KOPT-K1 (cell line): ENCODE results near the gene PFN1.
"Not testable (repeated sequence)": the region's sequence is repeated elsewhere in the genome, so short reads cannot be mapped to it uniquely, and the experiment has no call there.

Experiments used
- H3K27ac ChIP-seq: fragments of 200-600 bp; sonication (generic); 2 replicates; pipeline ENCODE4 v1.5.1; 2016; ENCODE audit warnings: antibody characterized with exemption, mild to moderate bottlenecking, low read depth, low read length; ENCODE audit not compliant: poor library complexity, severe bottlenecking
- H3K36me3 ChIP-seq: fragments of 200-600 bp; sonication (generic); 2 replicates; pipeline ENCODE4 v1.5.1; 2017; ENCODE audit warnings: antibody characterized with exemption, mild to moderate bottlenecking, low read length, moderate library complexity; ENCODE audit not compliant: insufficient read depth
- H3K9me3 ChIP-seq: fragments of 200-600 bp; sonication (generic); 2 replicates; pipeline ENCODE4 v1.5.1; 2017; ENCODE audit warnings: antibody characterized with exemption, low read length, mild to moderate bottlenecking; ENCODE audit not compliant: insufficient read depth, poor library complexity, severe bottlenecking

PFN1 gene

DNA sequence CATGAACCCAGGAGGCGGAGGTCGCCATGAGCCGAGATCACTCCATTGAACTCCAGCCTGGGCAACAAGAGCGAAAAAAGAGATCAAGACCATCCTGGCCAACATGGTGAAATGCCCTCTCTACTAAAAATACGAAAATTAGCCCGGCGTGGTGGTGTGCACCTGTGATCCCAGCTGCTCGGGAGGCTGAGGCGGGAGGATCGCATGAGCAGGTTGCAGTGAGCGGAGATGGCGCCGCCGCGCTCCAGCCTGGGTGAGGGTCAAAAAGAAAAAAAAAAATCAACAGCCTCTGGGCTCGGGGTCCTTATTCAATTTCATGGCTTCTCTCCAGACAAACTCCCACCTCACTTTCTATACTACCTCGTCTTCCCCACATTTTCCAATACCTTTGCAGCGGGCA is 19.4 kb downstream of the PFN1 start:
- Histone ChIP-seq H3K36me3 (peaks cover 38% of the 10 kb centered on the region), H3K9me3 (no peaks in the 10 kb centered on the region), H3K27ac (no peak overlapping the region)

DNA sequence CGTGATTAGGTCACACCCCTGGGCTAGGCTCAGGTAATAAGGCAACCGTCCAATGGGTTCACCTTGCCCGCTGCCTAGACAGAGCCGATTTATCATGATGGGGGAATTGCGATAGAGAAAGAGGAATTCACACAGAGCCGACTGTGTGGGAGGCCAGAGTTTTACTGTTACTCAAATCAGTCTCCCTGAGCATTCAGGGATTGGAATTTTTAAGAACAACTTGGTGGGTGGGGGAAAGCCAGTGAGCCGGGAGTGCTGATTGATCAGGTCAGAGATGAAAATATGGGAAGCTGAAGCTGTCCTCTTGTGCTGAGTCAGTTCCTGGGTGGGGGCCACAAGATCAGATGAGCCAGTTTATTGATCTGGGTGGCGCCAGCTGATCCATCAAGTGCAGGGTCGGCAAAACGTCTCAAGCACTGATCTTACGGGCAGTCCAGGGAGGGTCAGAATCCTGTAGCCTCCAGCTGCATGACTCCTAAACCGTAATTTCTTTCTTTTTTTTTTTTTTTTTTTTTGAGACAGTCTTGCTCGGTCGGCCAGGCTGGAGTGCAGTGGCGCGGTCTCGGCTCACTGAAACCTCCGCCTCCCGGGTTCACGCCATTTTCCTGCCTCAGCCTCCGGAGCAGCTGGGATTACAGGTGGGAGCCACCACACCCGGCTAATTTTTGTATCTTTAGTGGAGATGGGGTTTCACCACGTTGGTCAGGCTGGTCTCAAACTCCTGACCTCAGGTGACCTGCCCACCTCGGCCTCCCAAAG is 21.6 kb downstream of the PFN1 start:
- H3K27ac ChIP-seq, H3K9me3 ChIP-seq: not testable (repeated sequence)
- H3K36me3 ChIP-seq = peaks cover 29% of the 10 kb centered on the region

DNA sequence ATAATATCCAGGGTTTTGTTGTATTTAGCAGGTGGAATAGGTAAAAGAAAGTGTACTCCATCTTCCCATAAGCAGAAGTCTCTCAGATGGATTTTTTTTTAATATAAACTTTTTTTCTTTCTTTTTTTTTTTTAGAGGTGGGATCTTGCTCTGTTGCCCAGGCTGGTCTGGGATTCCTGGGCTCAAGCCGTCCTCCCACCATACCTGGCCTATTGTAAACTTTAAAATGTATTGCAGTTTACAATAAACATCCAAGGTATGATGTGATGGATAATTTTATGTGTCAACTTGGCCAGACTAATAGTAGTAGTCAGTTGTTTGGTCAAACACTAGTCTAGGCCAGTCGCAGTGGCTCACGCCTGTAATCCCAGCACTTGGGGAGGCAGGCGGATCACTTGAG is 27.0 kb downstream of the PFN1 start:
- Histone ChIP-seq H3K9me3 (no peaks in the 10 kb centered on the region), H3K27ac (no peak overlapping the region), H3K36me3 (no peaks in the 10 kb centered on the region)

DNA sequence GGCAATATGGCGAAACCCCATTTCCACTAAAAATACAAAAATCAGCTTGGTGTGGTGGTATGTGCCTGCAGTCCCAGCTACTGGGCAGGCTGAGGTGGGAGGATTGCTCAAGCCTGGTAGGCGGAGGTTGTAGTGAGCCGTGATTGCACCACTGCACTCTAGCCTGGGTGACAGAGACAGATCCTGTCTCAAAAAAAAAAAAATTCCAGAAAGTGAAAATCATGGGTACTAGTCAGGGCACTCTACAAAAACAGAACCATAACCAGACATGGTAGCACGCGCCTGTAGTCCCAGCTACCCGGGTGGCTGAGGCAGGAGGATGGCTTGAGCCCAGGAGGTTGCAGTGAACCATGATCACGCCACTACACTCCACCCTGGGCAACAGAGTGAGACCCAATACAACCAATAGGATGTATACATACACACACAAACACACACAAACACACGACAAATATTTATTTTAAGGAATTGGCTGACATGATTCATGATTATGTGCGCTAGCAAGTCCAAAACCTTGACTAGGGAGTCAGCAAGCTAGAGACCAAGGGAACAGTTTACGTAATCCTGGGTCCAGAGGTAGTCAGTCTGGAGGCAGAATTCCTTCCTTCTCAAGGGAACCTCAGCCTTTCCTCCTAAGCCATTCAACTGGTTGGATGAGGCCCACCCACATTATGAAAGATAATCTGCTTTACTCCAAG is 27.8 kb downstream of the PFN1 start:
- no peak overlapping the region for H3K27ac ChIP-seq
- H3K36me3 ChIP-seq = no peaks in the 10 kb centered on the region
- H3K9me3 ChIP-seq = no peaks in the 10 kb centered on the region

- Histone ChIP-seq H3K27ac (no peak overlapping the region), H3K9me3 (no peaks in the 10 kb centered on the region), H3K36me3 (no peaks in the 10 kb centered on the region)
These were observed 28.8 kb downstream of the PFN1 start for GRCh38 chr17:4919511-4920047.

DNA sequence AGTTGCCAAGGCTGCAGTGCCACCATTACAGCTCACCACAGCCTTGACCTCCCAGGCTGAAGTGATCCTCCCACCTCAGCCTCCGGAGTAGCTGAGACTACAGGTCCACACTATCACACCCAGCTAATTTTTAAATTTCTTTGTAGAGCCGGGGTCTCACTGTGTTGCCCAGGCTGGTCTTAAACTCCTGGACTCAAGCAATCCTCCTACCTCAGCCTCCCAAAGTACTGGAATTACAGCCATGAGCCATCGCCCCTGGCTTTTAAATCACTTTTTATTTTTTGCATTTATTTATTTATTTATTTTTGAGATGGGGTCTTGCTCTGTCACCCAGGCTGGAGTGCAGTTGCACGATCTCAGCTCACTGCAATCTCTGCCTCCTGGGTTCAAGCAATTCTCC is 33.8 kb downstream of the PFN1 start:
- H3K27ac ChIP-seq, H3K36me3 ChIP-seq, H3K9me3 ChIP-seq: not testable (repeated sequence)

GRCh38 chr17:4913994-4914393 is 34.3 kb downstream of the PFN1 start:
- H3K27ac ChIP-seq = no peak overlapping the region
- H3K36me3 ChIP-seq = no peaks in the 10 kb centered on the region

GRCh38 chr17:4908711-4909496 is 39.4 kb downstream of the PFN1 start:
- no peaks in the 10 kb centered on the region for H3K36me3 ChIP-seq
- peak overlapping the region; percentile 48 for H3K27ac ChIP-seq
- no peaks in the 10 kb centered on the region for H3K9me3 ChIP-seq

More at GRCh38 chr17:4913994-4914393, 34.3 kb downstream of the PFN1 start:
- no peaks in the 10 kb centered on the region for H3K9me3 ChIP-seq

- H3K27ac ChIP-seq = peak overlapping the region; percentile 48
- H3K9me3 ChIP-seq = no peaks in the 10 kb centered on the region
- H3K36me3 ChIP-seq = no peaks in the 10 kb centered on the region
These were observed 40.0 kb downstream of the PFN1 start for GRCh38 chr17:4908301-4908700.

GRCh38 chr17:4906642-4907041 is 41.7 kb downstream of the PFN1 start:
- H3K9me3 ChIP-seq, H3K27ac ChIP-seq, H3K36me3 ChIP-seq: not testable (repeated sequence)

- H3K36me3 ChIP-seq = no peaks in the 10 kb centered on the region
- peak within 1 kb of the TSS; percentile 39 for H3K27ac ChIP-seq
- H3K9me3 ChIP-seq = no peaks in the 10 kb centered on the region
These were observed 45.1 kb downstream of the PFN1 start, which contains the start of gene CHRNE for GRCh38 chr17:4903051-4903818. Gene CHRNE, minus strand, starts transcription at chr17:4903098. Its CDS starts 35 bp downstream, at chr17:4903063.

DNA sequence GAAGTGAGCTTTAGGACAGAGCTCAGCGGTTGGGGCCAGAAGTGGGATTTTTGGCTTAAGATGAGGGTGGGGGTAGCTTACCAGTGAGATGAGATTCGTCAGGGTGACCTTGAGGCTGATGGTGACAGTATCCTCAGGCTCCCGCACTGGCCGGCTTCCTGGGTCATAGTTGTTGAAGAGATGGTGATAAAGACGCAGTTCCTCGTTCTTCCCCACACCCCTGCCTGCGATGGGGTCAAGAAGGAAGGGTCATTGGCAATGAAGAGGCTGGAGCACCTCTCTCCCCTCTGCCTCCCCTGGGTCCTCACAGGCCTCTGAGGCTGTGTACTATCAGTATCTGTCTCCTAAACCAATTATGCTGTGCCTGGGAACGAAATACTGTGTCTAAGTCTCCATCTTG is 45.8 kb downstream of the PFN1 start:
- H3K36me3 ChIP-seq = no peaks in the 10 kb centered on the region
- no peaks in the 10 kb centered on the region for H3K9me3 ChIP-seq
- peak overlapping the region; percentile 39 for H3K27ac ChIP-seq

DNA sequence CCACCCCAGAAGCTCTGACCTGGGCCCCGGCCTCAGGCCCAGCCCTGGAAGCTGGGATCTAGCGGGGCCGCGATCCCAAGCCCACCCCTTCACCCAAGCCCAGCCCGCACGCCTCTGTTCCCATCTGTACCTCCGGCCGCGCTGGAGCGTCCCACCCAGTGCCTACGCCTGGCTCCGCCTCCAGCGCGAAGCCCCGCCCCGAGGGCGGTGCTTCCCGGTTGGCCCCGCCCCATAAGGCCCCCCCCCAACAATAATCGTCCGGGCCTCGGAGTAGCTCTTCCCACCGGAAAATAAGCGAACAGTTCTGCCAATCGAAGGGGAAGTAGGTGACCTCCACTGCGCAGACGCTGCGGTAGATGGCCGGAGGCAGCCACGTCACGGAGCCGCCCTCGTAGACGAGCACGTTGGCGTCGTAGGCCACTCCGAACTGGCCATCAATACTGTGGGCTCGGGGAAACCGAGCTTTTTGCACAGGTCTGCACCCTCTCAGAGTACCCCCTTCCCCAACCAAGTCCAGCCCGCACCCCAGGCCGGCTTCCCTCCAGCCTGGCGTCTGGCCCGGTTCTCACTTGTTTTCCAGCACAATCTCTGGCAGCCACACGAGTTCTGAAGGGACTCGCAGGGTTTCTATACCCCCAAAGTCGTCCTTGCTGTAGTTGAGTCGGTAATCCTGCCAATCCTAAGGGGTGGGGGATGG is 46.5 kb downstream of the PFN1 start:
- Histone ChIP-seq H3K9me3 (no peaks in the 10 kb centered on the region), H3K36me3 (no peaks in the 10 kb centered on the region; the same call in 1 of the 2 replicates), H3K27ac (no peak overlapping the region)

DNA sequence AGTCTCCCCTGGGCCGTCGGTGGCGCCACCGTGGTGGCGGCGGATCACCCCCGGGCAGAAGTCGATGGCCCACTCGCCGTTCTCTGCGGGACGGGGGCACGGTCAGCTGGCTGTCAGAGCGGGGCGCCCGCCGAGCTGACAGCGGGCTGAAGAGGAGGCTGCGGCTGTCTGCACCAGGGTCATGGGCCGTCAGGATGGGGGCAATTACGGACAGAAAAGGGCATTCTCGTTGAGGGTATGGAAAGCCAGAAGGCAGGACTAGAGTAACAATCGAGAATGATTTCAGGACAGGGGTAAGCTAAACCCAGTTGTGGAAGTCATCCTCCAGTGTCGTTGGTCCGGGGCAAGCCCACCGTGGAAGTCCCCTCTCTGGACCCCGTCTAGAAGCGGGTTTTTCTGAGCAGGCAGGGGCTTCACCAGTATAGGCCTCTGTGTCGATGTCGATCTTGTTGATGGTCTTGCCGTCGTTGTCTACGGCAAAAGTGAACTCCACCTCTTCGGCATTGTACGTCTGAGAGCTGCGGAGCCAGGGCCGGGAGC is 47.2 kb downstream of the PFN1 start:
- Histone ChIP-seq H3K36me3 (no peaks in the 10 kb centered on the region; the same call in 1 of the 2 replicates), H3K9me3 (no peaks in the 10 kb centered on the region)

More for the DNA sequence above, 47.2 kb downstream of the PFN1 start:
- no peak overlapping the region for H3K27ac ChIP-seq
